AG04450 (cell line): Measurements from ENCODE around the gene SERBP1. TPM values are rescaled to one million over a fixed set of nuclear protein-coding genes. Genes with fewer than 3 reads are reported as not detected.

Experiments used
- CTCF ChIA-PET: fragments of 300-600, 350-600 bp; formaldehyde crosslinking; extraction: SDS; loops from one replicate; lab custom pipeline; 2022; ENCODE audit warnings: antibody characterized with exemption, inconsistent platforms; lab: Charles Lee
- POLR2A ChIA-PET: fragments of 350-600 bp; formaldehyde crosslinking; extraction: SDS; loops from one replicate; lab custom pipeline; 2021; ENCODE audit warnings: antibody characterized with exemption, inconsistent platforms; lab: Yijun Ruan, JAX
- DNase-seq: peaks from one replicate; pipeline ENCODE4 v3.0.0-alpha.2; 2011; ENCODE audit warnings: low read depth, low spot score
- H3K27ac ChIP-seq: one replicate; pipeline ENCODE4 v1.5.1; 2012; ENCODE audit warnings: low read depth, low read length, control low read depth
- H3K27me3 ChIP-seq: one replicate; pipeline ENCODE4 v1.6.0; 2012; ENCODE audit warnings: low read length; ENCODE audit not compliant: control insufficient read depth, insufficient read depth
- H3K4me3 ChIP-seq: 2 replicates; pipeline ENCODE4 v1.5.1; 2011; ENCODE audit warnings: mild to moderate bottlenecking, low read depth, low read length, control low read depth
- H3K9me3 ChIP-seq: 2 replicates; pipeline ENCODE4 v1.5.1; 2012; ENCODE audit warnings: low read length; ENCODE audit not compliant: control insufficient read depth, insufficient read depth
- polyA plus RNA-seq: library from polyadenylated mRNA; depleted of rRNA; stranded (reverse); fragments of >200 nt; gene quantifications from 2 replicates; pipeline ENCODE4 v1.2.3, GENCODE V29; 2011
- TF ChIP-seq, protein P1 (sequence below): IDR thresholded peaks from 2 replicates; pipeline ENCODE4 v1.5.1; 2011; ENCODE audit warnings: low read depth, low read length, control low read depth, inconsistent platforms

Gene SERBP1
- polyA plus RNA-seq, 1 experiment: 273 TPM

DNA sequence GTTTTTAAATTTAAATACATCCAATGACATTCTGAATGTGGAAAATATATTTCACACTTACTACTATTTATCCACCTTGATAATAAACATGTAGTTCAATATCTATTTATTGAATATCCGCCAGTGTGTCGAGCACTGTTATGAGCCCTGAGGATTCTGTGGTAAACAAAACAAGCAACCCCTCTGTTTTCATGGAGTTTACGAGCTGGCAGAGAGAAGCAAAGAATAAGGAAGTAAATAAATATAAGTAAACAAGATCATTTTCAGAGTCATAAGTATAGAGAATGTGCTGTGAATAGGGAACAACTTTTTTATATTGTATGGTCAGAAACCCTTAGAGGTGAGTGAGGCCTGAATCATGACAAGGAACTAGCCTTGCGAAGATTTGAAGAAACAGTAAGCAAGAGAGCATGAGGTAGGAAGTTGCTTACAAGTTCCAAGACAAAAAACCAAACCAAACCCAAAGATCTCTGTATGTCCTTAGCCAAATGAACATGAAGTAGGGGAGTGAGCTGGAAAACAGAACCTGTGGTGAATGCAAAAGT lies 6.4 kb upstream of the SERBP1 start:
- no peak overlapping the region for H3K4me3 ChIP-seq
- no peaks in the 10 kb centered on the region for H3K27me3 ChIP-seq
- TF ChIP-seq, protein P1, sequence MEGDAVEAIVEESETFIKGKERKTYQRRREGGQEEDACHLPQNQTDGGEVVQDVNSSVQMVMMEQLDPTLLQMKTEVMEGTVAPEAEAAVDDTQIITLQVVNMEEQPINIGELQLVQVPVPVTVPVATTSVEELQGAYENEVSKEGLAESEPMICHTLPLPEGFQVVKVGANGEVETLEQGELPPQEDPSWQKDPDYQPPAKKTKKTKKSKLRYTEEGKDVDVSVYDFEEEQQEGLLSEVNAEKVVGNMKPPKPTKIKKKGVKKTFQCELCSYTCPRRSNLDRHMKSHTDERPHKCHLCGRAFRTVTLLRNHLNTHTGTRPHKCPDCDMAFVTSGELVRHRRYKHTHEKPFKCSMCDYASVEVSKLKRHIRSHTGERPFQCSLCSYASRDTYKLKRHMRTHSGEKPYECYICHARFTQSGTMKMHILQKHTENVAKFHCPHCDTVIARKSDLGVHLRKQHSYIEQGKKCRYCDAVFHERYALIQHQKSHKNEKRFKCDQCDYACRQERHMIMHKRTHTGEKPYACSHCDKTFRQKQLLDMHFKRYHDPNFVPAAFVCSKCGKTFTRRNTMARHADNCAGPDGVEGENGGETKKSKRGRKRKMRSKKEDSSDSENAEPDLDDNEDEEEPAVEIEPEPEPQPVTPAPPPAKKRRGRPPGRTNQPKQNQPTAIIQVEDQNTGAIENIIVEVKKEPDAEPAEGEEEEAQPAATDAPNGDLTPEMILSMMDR: no peak
- H3K27ac ChIP-seq: no peak overlapping the region
- no peak for DNase-seq
- CTCF ChIA-PET: interaction anchor here (1.0 to 1.5 kb wide), 3 partner anchors 64 to 223 kb away, joined by 3 to 4 read pairs (median 3); no protein-coding TSS in a partner anchor
- POLR2A ChIA-PET: interaction anchor here (0.6 kb wide), 1 partner anchor 27 kb away, joined by 5 read pairs; no protein-coding TSS in a partner anchor
- H3K9me3 ChIP-seq: no peaks in the 10 kb centered on the region

DNA sequence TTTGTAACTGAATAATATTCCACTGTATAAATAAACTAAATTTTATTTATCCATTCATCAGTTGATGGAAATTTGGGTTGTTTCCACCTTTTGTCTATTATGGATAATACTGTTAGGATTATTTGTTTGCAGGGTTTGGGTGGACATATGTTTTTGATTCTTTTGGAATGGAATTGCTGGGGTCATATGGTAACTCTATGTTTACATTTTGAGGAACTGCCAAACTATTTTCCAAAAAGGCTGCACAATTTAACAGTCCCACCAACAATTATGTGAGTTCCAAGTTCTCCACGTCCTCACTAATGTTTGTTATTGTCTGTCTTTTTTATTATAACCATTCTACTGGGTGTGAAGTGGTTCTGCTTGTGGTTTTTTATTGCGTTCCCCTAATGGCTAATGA lies 4.3 kb upstream of the SERBP1 start:
- CTCF ChIA-PET: interaction anchor here (0.7 kb wide), 1 partner anchor 66 kb away, joined by 3 read pairs; no protein-coding TSS in a partner anchor
- no peak for DNase-seq
- Histone ChIP-seq H3K27me3 (no peaks in the 10 kb centered on the region), H3K4me3 (no peak overlapping the region), H3K27ac (no peak overlapping the region), H3K9me3 (no peaks in the 10 kb centered on the region; the same call in 1 of the 2 replicates)
- TF ChIP-seq, protein P1: no peak
- POLR2A ChIA-PET: no interaction called here

DNA sequence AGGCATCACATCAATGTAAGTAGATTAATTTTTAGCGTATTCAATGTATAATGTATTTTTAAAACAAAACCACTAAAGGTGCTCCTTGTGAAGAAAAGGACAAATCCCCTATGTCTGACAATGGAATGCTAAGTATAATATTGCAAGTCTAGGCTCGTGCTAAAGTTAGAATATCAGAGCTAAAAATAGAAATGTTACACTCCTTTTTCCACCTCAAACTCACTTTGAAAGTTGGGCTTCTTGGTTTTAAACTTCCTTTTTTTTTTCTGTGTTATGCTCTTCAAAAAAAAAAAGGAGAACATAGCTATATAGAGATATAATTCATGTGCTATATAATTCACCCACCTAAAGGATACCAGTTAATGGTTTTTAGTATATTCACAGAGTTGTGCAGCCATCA lies 3.6 kb upstream of the SERBP1 start:
- CTCF ChIA-PET: interaction anchor here (0.7 kb wide), 1 partner anchor 66 kb away, joined by 3 read pairs; no protein-coding TSS in a partner anchor
- TF ChIP-seq, protein P1: no peak
- no peak for DNase-seq
- Histone ChIP-seq H3K27ac (no peak overlapping the region), H3K4me3 (no peak overlapping the region), H3K9me3 (no peaks in the 10 kb centered on the region; the same call in 1 of the 2 replicates), H3K27me3 (no peaks in the 10 kb centered on the region)
- POLR2A ChIA-PET: no interaction called here

DNA sequence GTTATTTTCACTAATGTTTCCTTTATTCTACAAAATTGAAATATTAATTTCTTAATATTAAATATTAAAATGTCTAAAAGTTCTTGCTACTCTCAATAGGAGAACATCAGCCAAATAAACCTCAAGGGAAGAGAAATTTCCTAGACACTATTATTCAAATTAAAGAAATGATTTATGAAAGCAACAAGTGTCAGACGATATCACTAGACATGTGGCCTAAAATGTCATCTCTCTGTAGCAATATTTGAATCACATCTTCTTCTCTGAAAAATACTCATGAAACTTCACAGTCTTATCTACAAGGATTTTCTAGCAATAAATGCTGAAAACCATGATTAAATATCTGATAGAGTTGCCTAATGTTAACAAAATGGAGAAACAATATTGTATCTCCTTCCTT lies 2.5 kb upstream of the SERBP1 start:
- ChIA-PET CTCF (interaction anchor here (0.6 to 2.8 kb wide), 7 partner anchors 8 to 433 kb away, joined by 3 to 14 read pairs (median 4); no protein-coding TSS in a partner anchor), POLR2A (no interaction called here)
- no peak overlapping the region for H3K27ac ChIP-seq
- H3K27me3 ChIP-seq: no peaks in the 10 kb centered on the region
- DNase-seq: no peak
- no peak overlapping the region for H3K4me3 ChIP-seq
- TF ChIP-seq, protein P1: no peak
- H3K9me3 ChIP-seq: no peaks in the 10 kb centered on the region; the same call in 1 of the 2 replicates

DNA sequence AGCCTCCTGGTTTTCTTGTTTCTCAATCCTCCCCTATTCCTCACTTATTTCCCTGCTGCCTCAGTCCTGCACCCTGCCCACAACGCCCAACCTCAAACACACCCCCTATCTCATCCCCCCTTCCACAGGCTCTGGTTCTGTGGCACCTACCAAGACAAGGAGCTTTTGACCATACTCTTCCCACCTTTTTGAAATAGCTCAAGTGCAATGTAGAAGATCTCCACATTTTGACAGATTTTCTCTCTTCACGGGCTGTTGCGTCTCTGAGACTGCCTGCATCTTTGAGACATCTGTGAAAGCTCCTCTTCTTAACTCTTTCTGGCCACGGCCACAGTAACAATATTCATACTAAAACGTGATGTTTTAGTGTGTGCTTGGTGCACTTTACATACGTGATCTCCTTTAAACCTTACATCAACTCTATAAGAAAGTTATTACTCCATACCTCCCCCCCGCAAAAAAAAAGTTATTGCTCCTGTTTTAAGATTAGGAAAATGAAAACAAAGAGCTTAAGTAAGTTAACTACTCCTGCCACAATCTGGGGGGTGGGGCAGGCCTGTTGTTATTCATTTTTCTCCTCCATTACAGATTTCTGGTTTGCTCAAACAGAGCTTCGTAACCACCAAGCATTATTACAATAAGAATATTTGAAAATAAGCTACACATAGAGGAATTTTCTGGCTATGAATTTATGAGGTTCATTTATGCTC lies 1.8 kb upstream of the SERBP1 start:
- CTCF ChIA-PET: interaction anchor here (0.6 to 2.8 kb wide), 9 partner anchors 9 to 434 kb away, joined by 3 to 14 read pairs (median 4); no protein-coding TSS in a partner anchor
- POLR2A ChIA-PET: no interaction called here

More for the DNA sequence above, 1.8 kb upstream of the SERBP1 start:
- Histone ChIP-seq H3K27me3 (no peaks in the 10 kb centered on the region), H3K27ac (no peak overlapping the region), H3K9me3 (no peaks in the 10 kb centered on the region; the same call in 1 of the 2 replicates), H3K4me3 (no peak overlapping the region)
- no peak for DNase-seq
- TF ChIP-seq, protein P1: no peak
